GM18517 (cell line): Measurements from ENCODE around the gene NFKBIE.

ENCODE experiments used
- ATAC-seq: cut with Tn5 transposase; IDR thresholded peaks from one replicate; pipeline ENCODE4 v1.9.1; 2021; ENCODE audit warnings: mild to moderate bottlenecking, moderate library complexity; ENCODE audit not compliant: unreplicated experiment

The NFKBIE gene

DNA sequence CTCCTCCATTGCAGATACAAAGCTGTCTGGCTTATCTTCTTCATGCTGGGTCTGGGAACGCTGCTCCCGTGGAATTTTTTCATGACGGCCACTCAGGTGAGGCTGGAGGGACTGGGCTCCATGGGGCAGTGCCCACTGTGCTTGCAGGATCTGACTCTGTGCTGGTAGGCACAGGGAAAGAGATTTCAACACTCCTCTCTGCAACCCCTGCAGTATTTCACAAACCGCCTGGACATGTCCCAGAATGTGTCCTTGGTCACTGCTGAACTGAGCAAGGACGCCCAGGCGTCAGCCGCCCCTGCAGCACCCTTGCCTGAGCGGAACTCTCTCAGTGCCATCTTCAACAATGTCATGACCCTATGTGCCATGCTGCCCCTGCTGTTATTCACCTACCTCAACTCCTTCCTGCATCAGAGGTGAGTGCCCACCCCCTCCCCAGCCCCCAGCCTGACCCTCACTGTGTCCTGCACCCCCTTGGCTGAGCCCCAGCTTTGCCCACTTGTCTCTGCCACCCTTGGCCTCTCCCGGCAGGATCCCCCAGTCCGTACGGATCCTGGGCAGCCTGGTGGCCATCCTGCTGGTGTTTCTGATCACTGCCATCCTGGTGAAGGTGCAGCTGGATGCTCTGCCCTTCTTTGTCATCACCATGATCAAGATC, 35.8 kb downstream of the NFKBIE start:
- no peak for ATAC-seq

DNA sequence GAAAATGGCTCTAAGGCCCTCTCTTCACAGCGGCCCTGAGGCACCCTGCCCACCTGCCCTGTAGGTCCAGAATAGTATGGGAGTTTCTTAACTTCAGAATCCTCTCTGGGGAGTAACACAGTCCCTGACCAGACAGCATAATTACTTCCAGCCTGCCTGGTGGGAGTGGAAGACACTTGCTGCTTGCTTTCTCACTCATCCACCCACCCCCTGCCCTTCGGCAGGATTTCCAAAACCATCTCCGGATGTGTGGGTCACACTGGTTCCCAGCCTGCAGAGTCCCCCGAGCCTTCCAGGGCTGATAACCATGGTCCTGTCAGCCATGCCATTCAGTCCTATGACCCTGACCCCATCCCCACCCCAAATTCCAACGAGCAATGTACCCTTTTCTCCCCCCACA, 36.5 kb downstream of the NFKBIE start:
- ATAC-seq, result no peak

DNA sequence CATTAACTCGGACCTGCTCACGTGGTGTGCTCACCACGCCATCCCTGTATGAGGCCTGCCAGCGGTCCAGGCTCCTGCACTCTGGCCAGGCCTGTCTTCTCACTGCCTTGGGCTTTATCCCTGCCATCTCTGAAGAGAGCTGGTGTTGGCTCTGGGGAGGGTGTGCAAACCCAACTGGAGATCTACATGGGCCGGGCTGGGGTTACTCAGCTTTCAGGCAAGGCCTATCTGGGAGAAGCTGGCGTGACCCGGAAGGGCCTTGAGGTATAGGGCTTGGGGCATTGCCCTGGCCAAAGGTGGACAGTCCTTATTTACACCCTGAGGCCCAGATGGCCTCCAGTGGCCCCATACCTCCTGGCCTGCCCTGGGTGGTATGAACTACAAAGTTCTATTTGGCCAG, 36.9 kb downstream of the NFKBIE start:
- no peak for ATAC-seq

DNA sequence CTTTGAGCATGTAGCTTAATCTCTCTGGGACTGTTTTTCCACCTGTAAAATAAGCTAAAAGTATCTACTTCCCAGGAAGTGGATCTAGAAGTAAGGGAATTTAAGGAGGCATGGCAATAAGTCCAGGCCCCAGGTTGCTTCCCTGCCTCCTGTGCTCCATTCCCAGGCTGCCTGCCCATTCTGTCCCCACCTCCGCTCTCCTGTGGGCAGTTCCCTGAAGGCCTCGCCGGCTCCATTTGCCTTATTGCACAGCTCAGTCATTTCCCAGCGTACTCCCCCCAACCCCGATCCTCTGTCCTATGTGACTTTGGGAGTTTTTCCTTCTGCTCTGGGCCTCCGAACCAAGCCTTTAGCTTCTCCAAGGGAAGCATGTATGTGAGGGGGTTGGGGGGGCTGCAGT, 37.3 kb downstream of the NFKBIE start:
- ATAC-seq, result no peak

DNA sequence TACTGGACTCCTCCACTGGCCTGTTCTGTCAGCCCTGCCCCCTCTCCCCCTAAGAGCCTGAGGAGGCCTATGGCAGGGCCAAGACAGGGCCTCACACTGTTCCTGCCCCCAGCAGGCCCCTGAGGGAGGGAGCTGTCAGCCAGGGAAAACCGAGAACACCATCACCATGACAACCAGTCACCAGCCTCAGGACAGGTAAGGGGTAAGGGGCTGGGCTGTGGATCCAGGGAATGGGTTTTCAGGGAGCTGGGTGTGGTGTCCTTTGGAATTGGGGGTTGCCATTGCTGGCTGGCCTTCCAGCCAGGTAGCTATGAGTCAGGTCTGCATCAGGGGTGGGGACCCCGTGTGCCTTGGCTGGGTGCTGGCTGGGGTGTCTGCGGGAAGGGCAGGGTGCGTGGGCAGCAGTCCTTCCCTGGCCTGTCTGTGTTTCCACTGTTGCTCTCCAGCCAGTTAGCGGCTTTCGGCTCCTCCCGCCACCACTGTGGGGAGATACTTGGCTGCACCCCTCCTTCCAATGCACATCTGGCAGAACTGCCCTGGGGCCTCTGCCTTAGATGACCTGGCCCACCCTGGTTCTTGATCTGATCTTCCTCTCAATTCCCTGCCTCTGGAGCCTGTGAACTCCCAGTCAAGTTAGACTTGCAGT, 38.1 kb downstream of the NFKBIE start:
- no peak for ATAC-seq

DNA sequence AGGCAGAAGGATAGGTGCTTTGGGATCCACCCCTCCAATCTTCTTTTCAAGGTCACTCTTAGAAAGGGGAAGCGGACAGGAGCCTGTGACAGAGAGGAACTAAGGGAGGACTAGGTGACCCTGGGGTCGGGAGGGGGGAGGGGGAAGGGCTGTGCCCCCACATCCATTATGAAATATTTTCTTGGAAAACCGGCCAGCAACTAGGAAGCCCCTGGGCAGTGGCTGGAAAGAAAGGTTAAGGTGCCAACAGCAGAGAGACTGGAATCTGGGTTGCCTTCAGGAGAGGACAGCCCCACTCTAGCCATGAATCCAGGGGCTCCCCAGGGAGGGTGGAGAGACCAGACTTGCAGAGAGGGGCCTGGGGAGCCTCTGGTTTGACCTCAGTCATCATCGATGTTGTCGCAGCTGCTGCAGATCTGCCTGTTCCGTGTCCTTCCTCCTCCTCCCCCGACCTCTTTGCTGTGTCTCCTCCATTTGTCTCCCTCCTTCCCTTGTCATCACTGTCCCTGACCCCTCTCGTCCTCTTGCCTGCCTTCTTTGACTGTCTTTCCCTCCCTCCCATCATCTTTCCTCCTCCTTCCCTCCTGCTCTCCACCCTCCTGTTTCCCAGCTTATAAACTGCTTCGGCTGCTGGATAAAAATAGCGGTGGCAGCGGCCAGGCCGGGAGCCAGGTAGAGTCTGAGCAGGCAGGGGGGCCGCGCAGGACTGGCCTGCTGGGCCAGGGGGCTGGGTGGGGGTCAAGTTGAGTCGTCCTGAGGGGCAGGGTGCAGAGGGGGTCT, 38.8 kb downstream of the NFKBIE start:
- ATAC-seq, result no peak

DNA sequence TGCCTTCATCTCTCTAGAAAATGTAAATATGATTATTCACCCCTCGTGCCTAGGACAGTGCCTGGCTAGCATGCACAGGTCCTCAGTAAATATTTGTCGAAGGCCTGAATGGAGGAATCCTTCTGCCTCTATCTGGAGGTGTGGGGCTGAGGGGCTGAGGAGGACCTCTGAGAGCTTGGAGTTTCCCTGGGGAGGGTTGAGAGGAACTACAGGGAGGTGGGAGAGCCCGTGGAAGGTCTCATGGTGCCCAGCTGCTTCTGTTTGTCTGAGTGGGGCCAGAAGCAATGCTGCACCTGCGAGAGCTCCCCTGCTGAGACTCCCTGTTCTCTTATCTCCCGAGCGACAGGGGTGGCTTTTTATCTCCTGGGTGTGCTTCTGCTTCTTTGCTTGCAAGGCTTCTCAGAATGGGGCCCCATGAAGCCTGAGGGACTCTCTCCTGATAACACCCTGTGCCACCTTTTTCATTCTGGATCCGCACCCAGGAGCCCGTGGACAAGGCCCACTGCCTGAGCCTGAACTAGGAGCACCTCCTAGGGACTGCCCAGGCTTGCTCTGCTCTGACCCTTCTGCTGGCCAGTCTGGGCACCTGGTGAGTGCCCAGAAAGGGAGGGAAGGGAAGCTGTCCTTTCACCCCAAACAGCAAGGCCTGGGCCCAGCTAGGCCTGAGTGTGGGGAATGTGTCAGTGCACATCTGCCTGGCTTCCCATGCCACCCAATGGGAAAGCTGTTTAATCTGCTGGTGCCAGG, 39.6 kb downstream of the NFKBIE start:
- no peak for ATAC-seq

DNA sequence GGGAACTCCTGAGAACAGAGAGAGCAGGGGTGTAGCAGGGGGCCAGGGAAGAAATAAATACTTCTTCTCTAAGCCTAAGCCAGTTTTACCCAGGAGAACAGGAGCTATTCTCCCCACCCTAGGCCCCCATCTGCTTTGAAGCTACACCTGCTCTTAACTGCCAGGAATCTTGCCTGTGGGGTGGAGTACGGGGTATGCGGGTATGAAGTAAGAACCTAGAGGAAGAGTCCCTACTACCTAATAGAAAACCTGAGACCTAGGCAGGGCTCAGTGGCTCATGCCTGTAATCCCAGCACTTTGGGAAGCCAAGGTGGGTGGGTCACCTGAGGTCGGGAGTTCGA, 40.4 kb downstream of the NFKBIE start:
- ATAC-seq, result no peak

DNA sequence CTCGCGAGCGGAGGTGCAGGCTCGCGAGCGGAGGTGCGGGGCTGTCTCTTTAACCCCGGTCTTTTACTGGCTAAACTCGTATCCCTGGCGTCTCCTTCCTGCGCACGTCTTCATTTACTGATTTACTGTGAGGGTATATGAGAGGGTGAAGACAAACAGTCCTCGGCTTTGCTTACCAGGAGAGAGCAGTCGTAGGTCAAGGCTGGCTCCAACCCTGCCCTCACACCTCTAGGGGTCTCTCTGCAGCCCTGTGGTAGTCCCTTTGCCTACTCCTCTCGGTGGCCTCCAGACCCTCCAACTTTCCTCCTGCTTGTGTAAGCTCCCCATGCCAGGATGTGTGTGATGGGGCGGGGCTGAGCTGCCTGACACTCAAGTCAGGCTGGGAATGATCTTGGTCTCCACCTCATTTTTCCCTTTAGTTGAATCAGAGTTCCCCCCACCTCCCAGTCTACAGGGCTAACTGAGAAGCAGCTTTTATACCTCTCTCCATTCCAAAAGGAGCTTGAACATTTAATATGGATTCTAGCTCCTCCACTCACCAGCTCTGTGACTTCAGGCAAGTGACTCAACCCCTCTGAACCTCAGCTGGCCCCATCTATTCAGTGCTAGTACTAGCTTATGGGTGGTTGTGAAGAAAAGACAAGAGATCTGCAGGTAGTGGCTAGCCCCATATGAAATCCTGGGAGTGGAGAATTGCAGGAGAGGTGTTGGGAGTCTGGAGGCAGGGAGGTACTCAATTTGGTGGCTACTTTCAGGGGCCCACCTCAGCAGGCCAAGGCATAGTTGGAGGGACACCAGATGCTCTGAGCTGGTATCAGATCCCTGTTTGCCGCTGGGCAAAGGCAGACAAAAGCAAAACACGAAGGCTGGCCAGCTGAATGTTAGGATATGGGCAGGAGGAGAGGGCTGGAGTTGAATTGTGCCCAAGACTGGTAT, 41.1 kb downstream of the NFKBIE start:
- ATAC-seq, result peak; percentile 6

DNA sequence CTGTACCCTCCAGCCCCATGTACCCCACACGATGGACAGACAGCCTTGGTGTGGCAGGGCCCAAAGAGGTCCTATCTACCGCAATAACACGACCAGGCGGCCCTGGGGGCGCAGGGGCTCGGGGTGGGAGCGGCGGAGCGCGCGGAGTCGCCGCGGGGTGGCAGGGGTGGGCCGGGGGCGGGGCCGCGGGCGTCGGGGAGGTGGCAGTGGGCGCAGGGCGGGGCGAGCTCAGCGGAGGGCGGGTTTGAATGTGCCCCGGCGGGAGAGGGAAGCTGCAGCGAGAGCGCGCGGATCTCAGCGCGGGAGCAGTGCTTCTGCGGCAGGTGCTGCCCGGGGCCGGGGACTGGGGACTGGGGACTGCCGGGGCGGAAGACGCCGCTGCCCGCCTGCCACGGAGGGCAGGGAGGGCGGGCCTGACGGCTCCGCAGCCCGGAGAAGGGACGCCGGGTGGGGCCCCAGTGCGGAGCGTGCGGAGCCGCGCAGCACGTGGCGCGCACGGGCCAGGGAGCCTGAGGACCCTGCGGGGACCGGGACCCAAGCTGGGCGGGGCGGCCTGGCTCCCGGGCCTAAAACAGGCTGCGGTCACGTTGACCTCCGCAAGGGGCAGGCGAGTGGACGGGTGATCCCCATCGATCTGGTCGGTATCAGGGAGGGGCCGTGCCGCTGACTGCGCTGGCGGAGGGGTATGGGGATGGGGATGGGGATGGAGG, 41.9 kb downstream of the NFKBIE start, which contains the start of gene SLC29A1:
Gene SLC29A1 (plus strand): TSS at position 277 of the 710 bp plus-strand sequence. CDS start 3,719 bp downstream, outside the sequence.
- ATAC-seq, result peak; percentile 44

DNA sequence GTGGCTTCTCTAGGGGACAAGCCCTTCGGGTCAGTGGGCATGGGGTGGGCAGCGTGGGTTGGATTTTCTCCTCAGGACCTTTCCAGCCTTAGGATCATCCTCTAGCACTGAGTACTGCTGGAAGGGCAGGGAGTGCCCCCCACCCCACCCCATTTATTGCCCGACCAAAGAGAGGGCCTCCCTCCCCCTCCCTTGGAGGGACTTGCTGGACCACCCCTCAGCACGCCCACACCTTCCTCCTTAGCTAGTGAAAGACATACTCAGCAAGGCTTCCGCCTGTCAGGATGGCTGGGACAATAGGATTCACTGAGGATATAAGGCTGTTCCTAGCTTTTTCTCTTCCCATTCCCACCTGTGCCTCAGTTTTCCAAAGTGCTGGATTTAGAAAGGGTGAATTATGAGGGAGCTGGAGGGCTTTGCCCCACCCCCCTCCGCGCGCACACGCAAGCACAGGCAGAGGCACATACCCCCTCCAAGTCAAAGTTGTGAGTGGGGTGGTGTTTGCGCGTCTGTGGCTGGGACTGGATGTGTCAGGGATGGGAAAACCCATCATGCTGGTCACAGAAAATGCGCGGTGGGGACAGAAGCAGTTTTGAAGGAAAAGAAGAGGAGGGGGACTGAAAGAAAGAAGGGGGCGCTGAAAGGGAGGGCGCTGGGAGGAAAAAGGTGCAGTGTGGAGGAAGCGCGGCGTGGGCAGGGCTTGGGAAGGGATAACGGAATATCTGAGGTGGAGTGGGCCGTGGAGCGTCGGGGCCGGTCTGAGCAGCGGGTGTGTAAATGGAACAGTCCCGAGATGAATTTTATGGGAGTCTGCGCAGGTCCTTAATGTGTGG, 42.6 kb downstream of the NFKBIE start:
- no peak for ATAC-seq

DNA sequence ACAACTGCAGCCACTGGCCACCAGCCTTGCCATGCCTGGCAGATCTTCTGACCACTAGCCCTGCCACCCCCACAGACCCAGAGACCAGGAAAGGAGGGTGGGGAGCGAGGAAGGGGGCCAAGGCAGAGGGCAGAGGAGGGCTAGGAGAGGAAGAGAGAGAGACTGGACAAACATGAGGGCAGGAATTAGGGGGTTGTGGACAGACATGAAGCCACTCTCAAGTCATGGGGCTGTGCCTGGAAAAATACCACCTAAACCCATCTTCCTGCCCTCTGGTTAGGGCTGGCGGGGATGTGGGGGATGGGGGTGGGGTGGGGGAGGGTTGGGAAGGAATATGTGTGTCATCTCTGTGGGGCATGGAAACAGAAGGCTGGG, 43.4 kb downstream of the NFKBIE start:
- ATAC-seq, result no peak

DNA sequence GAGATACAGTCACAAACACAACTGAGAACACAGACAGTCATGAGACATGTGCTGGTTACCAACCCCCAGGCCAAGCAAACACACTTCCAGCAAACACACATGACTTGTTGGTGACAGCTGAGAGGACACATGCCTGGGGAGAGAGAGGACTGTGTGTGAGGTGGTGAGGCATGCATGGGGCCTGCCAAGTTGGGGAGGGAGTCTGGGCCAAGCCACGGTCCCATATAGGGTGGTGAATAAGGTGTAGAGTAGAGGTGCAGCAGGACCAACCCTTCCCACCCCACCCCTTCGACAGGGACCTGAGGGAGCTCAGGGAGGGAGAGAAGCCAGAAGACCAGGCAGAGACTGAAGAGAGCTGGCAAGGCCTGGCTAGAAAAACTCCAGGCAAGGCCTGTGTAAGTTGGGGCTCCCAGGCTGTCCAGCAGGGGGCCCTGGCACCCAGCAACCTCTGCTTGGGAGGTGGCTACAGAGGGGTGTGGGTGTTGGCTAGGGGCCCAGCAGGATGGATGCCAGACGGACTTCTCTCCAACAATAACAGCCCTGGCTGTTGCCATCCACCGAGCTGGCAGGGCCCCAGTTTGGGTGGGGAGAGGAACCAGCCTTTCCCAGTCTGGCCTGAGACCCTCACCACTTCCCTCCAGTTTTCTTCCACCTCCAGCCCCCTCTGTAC, 43.9 kb downstream of the NFKBIE start:
- peak; percentile 58 for ATAC-seq

DNA sequence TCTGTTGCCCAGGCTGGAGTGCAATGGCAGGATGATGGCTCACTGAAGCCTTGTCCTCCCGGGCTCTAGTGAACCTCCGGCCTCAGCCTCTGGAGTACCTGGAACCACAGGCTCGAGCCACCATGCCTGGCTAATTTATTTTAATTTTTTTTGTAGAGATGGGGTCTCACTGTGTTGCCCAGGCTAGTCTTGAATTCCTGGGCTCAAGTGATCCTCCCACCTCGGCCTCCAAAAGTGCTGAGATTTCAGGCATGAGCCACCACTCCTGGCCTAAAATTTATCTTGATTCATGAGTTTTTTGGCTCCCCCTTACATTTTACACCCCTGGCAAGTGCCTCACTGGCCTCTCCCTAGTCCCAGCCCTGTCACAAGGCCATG, 44.4 kb downstream of the NFKBIE start:
- no peak for ATAC-seq

DNA sequence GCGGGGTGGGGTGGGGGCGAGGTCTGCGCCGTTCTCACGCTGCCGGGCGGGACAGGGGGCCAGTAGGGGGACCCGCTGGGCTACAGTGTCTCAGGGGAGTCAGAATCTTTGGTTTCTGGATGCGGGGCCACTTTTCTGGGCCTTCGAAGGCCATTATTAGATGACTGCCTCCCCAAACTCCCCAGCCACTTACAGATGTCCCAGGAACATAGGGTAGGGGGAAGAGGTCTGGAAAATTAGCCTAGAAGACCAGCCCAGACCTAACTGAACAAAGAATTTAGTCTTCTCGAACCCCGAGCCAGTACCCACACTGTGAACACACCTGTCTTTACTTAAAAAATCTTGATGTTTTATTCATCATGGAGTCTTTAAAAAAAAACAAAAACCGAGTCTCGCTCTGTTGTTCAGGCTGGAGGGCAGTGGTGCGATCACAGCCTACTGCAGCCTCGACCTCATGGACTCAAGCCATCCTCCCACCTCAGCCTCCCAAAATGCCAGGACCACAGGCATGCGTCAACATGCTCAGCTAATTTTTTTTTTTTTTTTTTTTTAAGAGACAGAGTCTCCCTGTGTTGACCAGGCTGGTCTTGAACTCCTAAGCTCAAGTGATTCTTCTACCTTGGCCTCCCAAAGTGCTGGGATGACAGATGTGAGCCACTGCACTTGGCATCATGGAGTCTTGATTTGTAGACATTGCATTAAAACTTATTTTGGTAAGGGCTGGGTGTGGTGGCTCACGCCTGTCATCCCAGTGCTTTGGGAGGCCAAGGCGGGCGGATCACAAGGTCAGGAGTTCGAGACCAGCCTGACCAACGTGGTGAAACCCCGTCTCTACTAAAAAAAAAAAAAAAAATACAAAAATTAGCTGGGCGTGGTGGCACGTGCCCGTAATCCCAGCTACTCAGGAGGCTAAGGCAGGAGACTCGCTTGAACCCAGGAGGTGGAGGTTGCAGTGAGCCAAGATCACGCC, 45.3 kb downstream of the NFKBIE start:
- no peak for ATAC-seq

DNA sequence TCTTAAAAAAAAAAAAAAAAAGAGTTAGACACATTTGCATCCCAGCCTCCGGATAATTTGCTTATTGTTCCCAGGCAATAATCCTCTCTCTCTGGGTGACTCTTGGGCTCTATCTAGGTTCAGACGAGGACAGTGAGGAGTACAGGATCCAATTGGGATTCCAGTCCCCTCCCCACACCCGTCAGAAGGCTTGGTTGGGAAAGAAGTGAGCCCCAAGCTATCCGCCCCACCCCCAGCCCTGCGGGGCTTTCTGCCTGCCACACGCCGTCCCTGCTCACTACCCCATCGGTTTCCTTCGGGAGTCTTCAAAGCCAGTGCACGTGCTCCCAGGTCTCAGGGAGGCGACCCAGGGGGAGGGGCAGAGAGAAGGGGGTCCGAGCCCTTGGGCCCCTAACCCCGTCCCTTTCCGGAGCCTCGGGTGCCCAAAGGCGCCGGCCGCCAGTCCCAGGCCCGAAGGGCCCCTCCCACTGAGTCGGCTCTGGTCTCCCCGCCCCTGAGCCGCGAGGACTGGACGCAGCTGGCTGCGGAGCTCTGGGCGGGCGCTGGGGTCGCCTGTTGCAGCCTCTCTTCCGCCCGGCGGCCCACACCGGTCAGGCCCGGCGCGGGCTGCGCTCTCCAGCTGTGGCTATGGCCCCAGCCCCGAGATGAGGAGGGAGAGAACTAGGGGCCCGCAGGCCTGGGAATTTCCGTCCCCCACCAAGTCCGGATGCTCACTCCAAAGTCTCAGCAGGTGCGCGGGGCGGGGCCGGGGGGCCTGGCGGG, 46.1 kb downstream of the NFKBIE start:
- peak; percentile 38 for ATAC-seq
